Measurements from ENCODE around the gene GPR21. TPM values are rescaled to one million over a fixed set of nuclear protein-coding genes. Genes with fewer than 3 reads are reported as not detected.

Gene GPR21
- total RNA-seq, 1 experiment from 2014 or later, result 3.1 TPM

DNA sequence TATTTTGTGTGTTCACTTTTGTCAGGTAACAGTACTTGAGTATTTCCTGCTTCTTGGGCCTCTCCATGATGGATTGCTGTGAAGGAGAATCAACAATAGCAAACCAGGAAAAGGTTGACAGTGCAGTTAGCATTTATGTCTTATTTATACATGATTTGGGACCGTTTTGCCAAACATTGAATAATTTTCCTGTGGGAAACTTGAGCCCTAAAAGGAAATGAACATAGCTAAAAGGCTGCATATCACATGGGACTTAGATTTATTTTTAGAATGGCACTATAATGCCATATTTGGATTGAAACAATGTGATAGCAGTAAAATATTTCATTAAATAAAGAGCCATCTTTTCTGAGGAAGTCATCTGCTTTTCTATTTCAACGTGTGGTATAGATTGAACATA is 15.3 kb downstream of the GPR21 start:
- H3K9me3 Mint-ChIP-seq (ENCODE audit: low read depth, unreplicated experiment), result no peaks in the 10 kb centered on the region
- TF ChIP-seq CTCF (IDR thresholded peaks at IDR 0.05; ENCODE audit: unreplicated experiment), result no peak
- BruUV-seq (replicated peaks), result no TSS peak
- no peak overlapping the region for H3K4me3 Mint-ChIP-seq (ENCODE audit: low read depth, unreplicated experiment)
- H3K36me3 Mint-ChIP-seq (ENCODE audit: insufficient read depth, unreplicated experiment), result no peaks in the 10 kb centered on the region
- H3K4me1 Mint-ChIP-seq (ENCODE audit: low read depth, unreplicated experiment), result no peaks in the 10 kb centered on the region
- no peak overlapping the region for H3K27ac Mint-ChIP-seq (ENCODE audit: unreplicated experiment)
- CTCF ChIA-PET, result no interaction called here
- H3K27me3 Mint-ChIP-seq (ENCODE audit: unreplicated experiment), result no peaks in the 10 kb centered on the region
- intact Hi-C loops (cut with micrococcal nuclease; ENCODE audit: unreplicated experiment), result no loop called here
- no peak for DNase-seq

GRCh38 chr9:123049589-123050222 is 16.2 kb downstream of the GPR21 start:
- no peaks in the 10 kb centered on the region for H3K27me3 Mint-ChIP-seq (ENCODE audit: unreplicated experiment)
- TF ChIP-seq CTCF (IDR thresholded peaks at IDR 0.05; ENCODE audit: unreplicated experiment), result no peak
- H3K9me3 Mint-ChIP-seq (ENCODE audit: low read depth, unreplicated experiment), result no peaks in the 10 kb centered on the region
- CTCF ChIA-PET, result no interaction called here
- H3K4me3 Mint-ChIP-seq (ENCODE audit: low read depth, unreplicated experiment), result no peak overlapping the region
- DNase-seq, result no peak
- intact Hi-C loops (cut with micrococcal nuclease; ENCODE audit: unreplicated experiment), result no loop called here
- no peak overlapping the region for H3K27ac Mint-ChIP-seq (ENCODE audit: unreplicated experiment)
- no peaks in the 10 kb centered on the region for H3K36me3 Mint-ChIP-seq (ENCODE audit: insufficient read depth, unreplicated experiment)
- no TSS peak for BruUV-seq (replicated peaks)
- no peaks in the 10 kb centered on the region for H3K4me1 Mint-ChIP-seq (ENCODE audit: low read depth, unreplicated experiment)

GRCh38 chr9:123053046-123053445 is 19.6 kb downstream of the GPR21 start:
- intact Hi-C loops (cut with micrococcal nuclease; ENCODE audit: unreplicated experiment), result no loop called here
- DNase-seq, result no peak
- H3K27ac Mint-ChIP-seq (ENCODE audit: unreplicated experiment), result no peak overlapping the region
- CTCF ChIA-PET, result no interaction called here
- no peaks in the 10 kb centered on the region for H3K4me1 Mint-ChIP-seq (ENCODE audit: low read depth, unreplicated experiment)
- H3K36me3 Mint-ChIP-seq (ENCODE audit: insufficient read depth, unreplicated experiment), result no peaks in the 10 kb centered on the region
- no peak overlapping the region for H3K4me3 Mint-ChIP-seq (ENCODE audit: low read depth, unreplicated experiment)
- BruUV-seq (replicated peaks), result no TSS peak
- H3K27me3 Mint-ChIP-seq (ENCODE audit: unreplicated experiment), result no peaks in the 10 kb centered on the region
- no peak for TF ChIP-seq CTCF (IDR thresholded peaks at IDR 0.05; ENCODE audit: unreplicated experiment)
- no peaks in the 10 kb centered on the region for H3K9me3 Mint-ChIP-seq (ENCODE audit: low read depth, unreplicated experiment)

- intact Hi-C loops (cut with micrococcal nuclease; ENCODE audit: unreplicated experiment), result no loop called here
- Mint-ChIP-seq H3K36me3 (ENCODE audit: insufficient read depth, unreplicated experiment) (no peaks in the 10 kb centered on the region), H3K4me1 (ENCODE audit: low read depth, unreplicated experiment) (no peaks in the 10 kb centered on the region), H3K27me3 (ENCODE audit: unreplicated experiment) (no peaks in the 10 kb centered on the region), H3K27ac (ENCODE audit: unreplicated experiment) (no peak overlapping the region), H3K4me3 (ENCODE audit: low read depth, unreplicated experiment) (no peak overlapping the region), H3K9me3 (ENCODE audit: low read depth, unreplicated experiment) (no peaks in the 10 kb centered on the region)
- no TSS peak for BruUV-seq (replicated peaks)
- no peak for DNase-seq
- TF ChIP-seq CTCF (IDR thresholded peaks at IDR 0.05; ENCODE audit: unreplicated experiment), result no peak
- CTCF ChIA-PET, result no interaction called here
Observed at GRCh38 chr9:123053711-123054110, 20.2 kb downstream of the GPR21 start.

Data from Calu3 (cell line).